NCI-H510A treated with DMSO at 0.1 percent for 48 hours (cell line): Measurements from ENCODE around the gene PDZD8.

Experiments
- DNase-seq: peaks from one replicate; lab custom pipeline; 2025; lab: John Stamatoyannopoulos, UW

The PDZD8 gene

DNA sequence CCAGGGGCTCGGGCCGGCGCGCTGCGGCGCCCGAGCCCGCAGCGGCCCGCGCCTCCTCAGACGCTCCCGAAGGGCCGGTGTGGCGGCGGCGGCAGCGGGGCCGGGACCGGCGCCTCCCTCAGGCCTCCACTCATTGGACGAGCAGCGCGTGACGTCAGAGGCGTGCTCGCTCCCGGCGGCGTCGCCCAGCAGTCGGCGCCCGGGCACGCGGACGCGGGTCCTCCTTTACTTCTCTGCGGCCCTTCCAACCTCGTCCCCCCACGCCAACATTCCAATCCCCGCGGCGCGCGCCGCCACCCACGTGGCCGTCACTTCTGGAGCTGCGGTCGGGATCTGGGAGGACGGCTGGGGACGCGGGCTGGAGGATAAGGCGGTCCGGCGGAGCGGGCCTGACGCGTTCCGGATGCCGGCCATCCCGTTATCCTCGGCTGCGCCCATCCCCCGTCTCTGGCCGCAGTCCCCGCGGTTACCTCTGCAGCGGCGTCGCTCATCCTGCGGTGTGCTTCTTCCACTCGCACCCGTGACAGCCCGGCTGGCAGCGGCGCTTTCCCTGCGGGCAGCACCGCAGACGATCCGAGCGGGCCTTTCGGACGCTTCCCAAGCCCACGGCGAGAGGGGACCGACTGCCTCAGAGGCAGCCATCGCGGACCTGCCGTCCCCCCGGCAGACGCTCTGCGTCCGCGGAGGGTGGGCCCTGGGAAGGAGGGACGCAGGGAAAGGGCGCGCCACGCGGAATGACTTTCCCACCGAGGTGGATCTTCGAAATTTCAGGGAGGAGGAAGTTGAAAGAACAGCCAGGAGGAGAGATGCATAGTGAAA lies at the start of gene PDZD8:
TSS of gene PDZD8 (minus strand) at position 81 of the 819 bp plus-strand sequence. CDS start 213 bp downstream, outside the sequence.
- peak; percentile 77 for DNase-seq

DNA sequence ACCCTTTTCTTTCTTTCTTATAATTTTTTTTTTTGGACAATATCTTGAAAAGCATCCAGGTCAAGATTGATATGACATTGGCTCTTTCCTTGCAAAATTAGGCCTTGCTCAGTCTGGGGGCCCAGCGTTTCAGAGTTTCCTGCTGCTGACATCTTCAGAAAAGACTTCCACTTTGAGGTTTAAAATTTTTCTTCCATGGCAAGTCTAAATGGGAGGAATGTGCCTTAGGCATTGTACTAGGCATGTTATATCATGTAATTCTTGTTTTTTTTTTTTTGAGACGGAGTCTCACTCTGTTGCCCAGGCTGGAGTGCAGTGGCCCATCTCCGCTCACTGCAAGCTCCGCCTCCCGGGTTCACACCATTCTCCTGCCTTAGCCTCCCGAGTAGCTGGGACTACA lies 48.9 kb upstream of the PDZD8 start:
- DNase-seq = no peak

GRCh38 chr10:117421985-117422384 lies 46.7 kb upstream of the PDZD8 start:
- no peak for DNase-seq

DNA sequence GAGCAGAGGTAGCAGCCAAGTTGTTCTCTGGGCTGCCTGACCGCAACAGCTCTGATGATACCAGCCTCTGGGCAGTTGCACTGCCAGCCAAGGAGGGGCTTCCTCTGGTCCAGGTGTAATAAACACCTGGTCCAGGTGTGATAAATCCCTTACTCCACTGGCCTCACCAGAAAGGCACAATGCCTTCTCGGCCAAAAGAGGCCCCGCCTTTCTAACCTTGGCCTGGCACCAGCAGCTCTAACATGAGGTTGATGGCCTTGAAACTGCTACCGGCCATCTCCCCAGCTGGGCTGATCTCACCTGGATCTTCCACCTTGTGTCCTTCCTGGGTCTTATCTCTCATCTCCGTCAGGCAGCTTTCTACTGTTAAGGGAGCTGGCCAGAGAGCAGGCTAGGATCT lies 45.5 kb upstream of the PDZD8 start:
- no peak for DNase-seq

DNA sequence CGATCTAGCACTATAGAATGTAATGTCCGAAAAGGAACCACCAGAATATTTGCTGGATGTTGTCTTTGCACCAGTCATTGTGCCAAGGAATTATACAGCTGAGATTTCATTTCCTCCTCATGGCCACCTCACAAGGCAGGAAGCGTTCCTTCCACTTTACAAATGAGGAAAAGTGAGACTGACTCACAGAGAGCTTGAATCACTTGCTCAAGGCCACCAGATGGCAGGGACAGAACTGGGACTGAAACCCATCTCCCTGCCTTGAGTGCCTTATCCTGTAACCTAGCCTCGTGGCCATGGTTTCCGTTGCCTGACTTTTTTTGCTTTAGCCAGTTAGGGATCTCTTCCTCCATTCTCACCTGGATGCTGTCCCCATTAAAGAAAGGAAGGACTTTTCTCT lies 44.7 kb upstream of the PDZD8 start:
- no peak for DNase-seq

DNA sequence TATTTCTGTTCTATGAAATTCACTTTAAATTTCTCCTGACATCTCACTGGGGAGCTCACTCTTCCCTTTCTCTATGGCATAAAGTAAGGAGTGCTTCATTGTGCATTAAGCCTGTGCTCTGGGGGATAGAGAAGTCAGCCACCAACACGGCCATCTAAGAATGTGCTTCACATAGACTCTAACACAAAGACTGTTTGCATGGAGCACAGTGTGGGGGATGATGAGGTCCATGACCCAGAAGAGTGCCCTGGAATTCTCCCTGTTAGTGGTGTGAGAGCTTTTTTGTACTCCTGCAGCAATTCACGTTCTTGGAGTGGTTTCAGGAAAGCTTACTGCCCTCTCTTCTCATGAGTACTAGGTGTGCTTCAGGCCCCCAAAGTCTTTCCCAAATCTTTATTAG lies 43.9 kb upstream of the PDZD8 start:
- no peak for DNase-seq

GRCh38 chr10:117418121-117418520 lies 42.9 kb upstream of the PDZD8 start:
- DNase-seq = no peak

DNA sequence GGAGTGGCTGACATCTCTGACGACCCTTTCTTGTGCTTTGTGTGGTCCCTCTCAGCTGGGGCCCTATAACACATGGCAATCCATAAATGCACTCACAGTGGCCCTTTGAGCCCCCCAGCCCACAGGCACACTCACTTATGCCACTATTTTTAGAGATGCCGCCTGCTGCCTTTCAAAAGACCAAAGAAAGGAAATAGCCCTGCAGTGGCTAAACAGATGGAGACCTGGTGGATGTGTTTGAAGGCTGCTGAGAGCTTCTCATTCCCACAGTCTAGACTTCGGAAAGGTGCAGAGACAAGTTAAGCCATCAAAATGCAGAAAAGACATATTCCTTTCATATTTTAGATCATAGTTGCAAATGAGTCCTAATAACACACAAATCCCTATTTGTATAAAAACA lies 42.0 kb upstream of the PDZD8 start:
- DNase-seq = no peak

DNA sequence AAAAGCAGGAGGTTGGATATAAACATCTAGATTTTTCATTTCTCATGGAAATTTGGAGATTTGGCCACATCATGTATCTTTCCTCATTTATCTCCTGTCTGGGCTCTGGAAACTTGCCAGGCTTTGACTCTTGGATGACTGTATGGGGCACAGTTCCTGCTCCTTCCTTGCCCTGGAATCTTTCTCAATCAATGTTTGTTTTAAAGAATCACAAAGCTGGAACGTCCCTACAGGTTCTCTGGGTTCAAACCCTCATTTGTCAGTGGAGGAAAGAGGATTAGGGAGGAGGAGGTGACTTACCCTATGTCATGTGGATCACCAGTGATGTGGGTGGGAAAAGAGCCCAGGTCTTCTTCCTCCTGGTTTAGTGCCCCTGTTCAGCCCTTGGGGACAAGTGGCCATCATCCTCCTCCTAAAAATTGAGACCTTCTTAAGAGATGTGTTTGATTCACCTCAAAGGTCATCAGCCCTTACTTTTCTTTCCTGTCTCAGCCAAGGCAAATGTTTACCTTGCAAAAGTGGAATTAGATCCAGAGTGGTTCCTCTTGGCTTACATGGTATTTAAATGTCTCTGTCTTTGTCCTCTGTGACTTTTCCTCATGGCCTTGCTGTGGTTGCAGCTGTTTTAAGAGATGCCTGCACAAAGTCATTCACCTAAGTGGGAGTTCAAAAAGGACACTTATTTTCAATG lies 38.8 kb upstream of the PDZD8 start:
- no peak for DNase-seq

DNA sequence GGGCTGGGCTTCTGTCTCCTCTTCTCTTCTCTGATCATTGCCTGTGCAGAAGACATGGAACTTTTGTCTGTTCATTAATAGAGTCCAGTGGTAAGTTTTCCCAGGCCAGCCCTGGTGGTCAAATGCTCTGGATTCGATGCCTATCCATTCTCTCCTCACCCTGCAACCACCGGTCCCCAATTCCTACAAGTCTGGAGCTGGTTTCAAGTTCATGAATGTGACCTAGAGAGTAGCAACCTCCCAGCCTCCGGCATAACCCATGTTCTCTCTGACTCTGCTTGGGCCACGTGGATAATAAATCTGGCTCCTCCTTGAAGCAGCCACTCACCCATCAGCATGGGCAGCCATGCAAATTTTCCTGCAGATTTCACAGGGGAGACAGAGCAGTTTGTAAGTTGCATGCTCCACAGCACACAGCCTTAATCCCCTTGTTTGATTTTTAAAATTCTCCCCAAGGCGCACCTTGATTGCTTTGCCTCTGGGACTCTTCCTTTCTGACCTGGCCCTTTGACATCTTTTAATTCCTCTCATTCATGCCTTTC lies 37.3 kb upstream of the PDZD8 start:
- DNase-seq = no peak

GRCh38 chr10:117411479-117412399 lies 36.5 kb upstream of the PDZD8 start:
- DNase-seq = no peak

DNA sequence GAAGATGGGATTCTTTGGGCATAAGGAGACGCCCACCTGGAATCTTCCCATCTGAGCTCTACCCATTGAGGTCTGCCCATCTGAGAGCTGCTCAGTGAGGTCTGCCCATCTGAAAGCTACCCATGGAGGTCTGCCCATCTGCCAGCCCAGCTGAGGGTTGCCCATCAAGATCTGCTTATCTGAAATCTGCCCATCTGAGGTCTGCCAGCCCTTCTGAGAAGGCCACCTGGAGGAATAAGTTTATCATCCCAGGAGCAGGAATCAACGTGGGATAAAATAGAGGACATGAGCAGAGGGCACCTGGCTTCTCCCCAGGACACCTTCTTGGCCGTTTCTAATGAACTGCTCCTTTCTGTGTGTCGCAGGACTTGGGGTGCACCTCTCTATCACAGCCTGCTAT lies 35.3 kb upstream of the PDZD8 start:
- DNase-seq = no peak

GRCh38 chr10:117409549-117410305 lies 34.5 kb upstream of the PDZD8 start:
- no peak for DNase-seq

DNA sequence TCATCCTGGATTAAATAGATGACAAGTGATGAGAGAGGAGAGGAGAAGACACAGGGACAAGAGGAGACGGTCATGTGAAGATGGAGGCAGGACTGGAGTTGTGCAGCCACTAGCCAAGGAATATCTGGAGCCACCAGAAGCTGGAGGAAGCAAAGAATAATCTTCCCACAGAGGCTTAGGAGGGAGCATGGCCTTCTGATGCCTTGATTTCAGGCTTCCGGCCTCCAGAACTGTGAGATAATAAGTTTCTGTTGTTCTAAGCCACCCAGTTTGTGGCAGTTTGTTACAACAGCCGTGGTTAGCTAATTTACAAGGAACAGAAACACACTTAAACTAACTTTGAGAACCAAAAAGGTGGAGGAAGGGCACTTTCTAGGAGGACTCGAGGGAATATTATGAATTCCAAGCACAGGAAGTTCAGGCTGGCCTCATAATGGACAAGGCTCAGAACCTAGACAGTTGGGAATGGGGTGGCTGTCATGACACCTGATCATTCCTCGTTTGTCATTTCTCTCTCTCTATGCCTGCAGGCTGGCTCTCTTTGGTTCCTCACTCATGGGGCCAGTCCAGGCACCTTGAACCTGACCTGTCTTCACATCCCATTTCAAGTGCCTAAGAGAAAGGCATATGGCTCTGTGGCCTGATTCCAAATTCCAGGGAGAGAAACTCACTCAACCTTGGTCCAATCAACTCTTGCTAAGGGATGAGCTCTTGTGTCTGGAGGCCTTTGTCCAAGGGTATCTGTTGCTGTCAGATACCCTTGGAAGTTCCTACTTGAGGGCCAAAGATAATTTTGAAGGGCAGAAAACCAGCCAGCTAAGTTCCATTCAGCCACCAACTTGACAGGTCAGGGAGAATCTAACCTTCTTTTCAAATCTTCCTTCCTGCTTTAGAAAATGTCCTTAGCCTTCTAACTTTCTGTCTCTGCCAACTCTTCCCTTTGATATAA lies 33.5 kb upstream of the PDZD8 start:
- DNase-seq = no peak

GRCh38 chr10:117405730-117406129 lies 30.5 kb upstream of the PDZD8 start:
- no peak for DNase-seq

DNA sequence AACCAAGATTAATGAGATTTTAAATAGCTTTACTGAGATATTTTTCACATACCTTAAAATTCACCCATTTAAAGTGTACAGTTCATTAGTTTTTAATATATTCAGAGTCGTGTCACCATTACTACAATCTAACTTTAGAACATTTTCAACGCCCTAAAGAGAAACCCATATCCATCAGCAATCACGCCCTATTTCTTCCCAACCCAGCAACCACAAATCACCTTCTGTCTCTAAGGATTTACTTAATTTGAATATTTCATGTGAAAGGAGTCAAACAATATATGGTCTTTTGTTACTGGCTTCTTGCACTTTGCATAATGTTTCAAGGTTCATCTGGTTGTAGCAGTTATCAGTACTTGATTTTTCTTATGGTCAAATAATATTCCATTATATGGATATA lies 25.1 kb upstream of the PDZD8 start:
- DNase-seq = no peak

- no peak for DNase-seq
Observed at GRCh38 chr10:117399341-117400196, 24.3 kb upstream of the PDZD8 start.

GRCh38 chr10:117398029-117398428 lies 22.8 kb upstream of the PDZD8 start:
- no peak for DNase-seq
